ENCODE data around the gene SPRED1.

Gene SPRED1

DNA sequence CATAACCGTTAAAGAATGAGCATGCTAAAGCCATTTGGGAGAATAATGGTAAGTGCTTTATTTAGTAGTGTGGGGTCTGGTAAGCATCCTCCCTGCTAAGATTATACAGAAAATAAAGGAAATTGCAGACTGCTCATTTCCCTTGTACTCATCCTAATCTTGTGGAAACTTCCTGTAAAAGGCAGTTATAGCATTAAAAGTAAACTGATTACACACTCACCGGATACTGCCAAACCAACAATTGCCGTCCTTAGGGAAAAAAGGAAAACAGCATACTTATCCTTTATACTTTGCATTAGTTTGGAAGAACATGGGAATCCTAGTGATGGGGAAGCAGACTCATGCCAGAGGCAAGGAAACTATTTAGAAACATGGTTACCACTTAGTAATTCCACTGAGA lies 5.3 kb upstream of the SPRED1 start:
- H3K4me3 ChIP-seq (ENCODE audit: low read length, poor library complexity, severe bottlenecking), result no peak overlapping the region
- no peaks in the 10 kb centered on the region for H3K36me3 ChIP-seq (ENCODE audit: insufficient read depth, low read length)
- no peak overlapping the region for H3K9ac ChIP-seq (ENCODE audit: low read depth, low read length, poor library complexity, severe bottlenecking)
- no peaks in the 10 kb centered on the region for H3K9me3 ChIP-seq (ENCODE audit: insufficient read depth, low read depth, low read length)
- TF ChIP-seq, protein P1, sequence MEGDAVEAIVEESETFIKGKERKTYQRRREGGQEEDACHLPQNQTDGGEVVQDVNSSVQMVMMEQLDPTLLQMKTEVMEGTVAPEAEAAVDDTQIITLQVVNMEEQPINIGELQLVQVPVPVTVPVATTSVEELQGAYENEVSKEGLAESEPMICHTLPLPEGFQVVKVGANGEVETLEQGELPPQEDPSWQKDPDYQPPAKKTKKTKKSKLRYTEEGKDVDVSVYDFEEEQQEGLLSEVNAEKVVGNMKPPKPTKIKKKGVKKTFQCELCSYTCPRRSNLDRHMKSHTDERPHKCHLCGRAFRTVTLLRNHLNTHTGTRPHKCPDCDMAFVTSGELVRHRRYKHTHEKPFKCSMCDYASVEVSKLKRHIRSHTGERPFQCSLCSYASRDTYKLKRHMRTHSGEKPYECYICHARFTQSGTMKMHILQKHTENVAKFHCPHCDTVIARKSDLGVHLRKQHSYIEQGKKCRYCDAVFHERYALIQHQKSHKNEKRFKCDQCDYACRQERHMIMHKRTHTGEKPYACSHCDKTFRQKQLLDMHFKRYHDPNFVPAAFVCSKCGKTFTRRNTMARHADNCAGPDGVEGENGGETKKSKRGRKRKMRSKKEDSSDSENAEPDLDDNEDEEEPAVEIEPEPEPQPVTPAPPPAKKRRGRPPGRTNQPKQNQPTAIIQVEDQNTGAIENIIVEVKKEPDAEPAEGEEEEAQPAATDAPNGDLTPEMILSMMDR (conservative IDR thresholded peaks at IDR 0.05; ENCODE audit: low read length), result no peak
- no peak for TF ChIP-seq EZH2phosphoT487 (IDR thresholded peaks at IDR 0.05; ENCODE audit: borderline replicate concordance)
- H3K4me1 ChIP-seq (ENCODE audit: insufficient read depth, low read length, poor library complexity, severe bottlenecking), result no peaks in the 10 kb centered on the region
- no peak overlapping the region for H3K4me2 ChIP-seq (ENCODE audit: low read depth, low read length, poor library complexity, severe bottlenecking)
- H3K79me2 ChIP-seq (ENCODE audit: insufficient read depth, low read length), result no peaks in the 10 kb centered on the region
- no peaks in the 10 kb centered on the region for H3K27me3 ChIP-seq (ENCODE audit: insufficient read depth, low read length, poor library complexity, severe bottlenecking)
- H3F3A ChIP-seq (ENCODE audit: low read depth), result no peaks in the 10 kb centered on the region
- H3K9me2 ChIP-seq (replicated peaks; ENCODE audit: low read depth, low read length), result no peaks in the 10 kb centered on the region
- H2AFZ ChIP-seq (ENCODE audit: low read length), result no peak overlapping the region
- no peaks in the 10 kb centered on the region for H4K20me1 ChIP-seq (ENCODE audit: insufficient read depth, low read length, poor library complexity, severe bottlenecking)

DNA sequence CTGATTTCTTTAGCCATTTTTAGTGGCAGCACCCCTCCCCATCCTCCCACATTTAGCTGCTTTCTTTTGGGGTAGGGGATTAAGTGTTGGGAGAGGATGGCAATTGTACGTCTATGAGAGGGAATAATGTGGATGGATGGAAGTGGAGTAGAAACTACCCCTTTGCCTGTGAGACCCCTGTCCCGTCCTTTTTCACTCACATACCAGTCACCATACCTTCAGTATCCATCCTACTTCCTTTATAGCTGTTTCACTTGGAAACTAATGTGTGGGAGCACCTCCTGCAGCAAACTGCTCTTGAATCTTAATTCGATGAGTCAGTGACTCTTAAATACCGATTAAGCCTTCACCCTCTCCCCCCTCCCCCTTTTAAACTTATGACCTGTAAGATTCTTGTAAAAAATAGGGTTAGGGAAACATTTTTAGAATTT lies 730 bp downstream of the SPRED1 start:
- Histone ChIP-seq H3K4me3 (ENCODE audit: low read length, poor library complexity, severe bottlenecking) (no peak overlapping the region), H3F3A (ENCODE audit: low read depth) (no peaks in the 10 kb centered on the region), H4K20me1 (ENCODE audit: insufficient read depth, low read length, poor library complexity, severe bottlenecking) (no peaks in the 10 kb centered on the region), H3K9me2 (replicated peaks; ENCODE audit: low read depth, low read length) (no peaks in the 10 kb centered on the region), H3K36me3 (ENCODE audit: insufficient read depth, low read length) (no peaks in the 10 kb centered on the region), H3K27me3 (ENCODE audit: insufficient read depth, low read length, poor library complexity, severe bottlenecking) (no peaks in the 10 kb centered on the region), H2AFZ (ENCODE audit: low read length) (no peak overlapping the region), H3K9ac (ENCODE audit: low read depth, low read length, poor library complexity, severe bottlenecking) (no peak overlapping the region), H3K4me1 (ENCODE audit: insufficient read depth, low read length, poor library complexity, severe bottlenecking) (no peaks in the 10 kb centered on the region), H3K79me2 (ENCODE audit: insufficient read depth, low read length) (no peaks in the 10 kb centered on the region), H3K4me2 (ENCODE audit: low read depth, low read length, poor library complexity, severe bottlenecking) (no peak overlapping the region), H3K9me3 (ENCODE audit: insufficient read depth, low read depth, low read length) (no peaks in the 10 kb centered on the region)
- TF ChIP-seq, protein P1 (conservative IDR thresholded peaks at IDR 0.05; ENCODE audit: low read length), result no peak
- no peak for TF ChIP-seq EZH2phosphoT487 (IDR thresholded peaks at IDR 0.05; ENCODE audit: borderline replicate concordance)

DNA sequence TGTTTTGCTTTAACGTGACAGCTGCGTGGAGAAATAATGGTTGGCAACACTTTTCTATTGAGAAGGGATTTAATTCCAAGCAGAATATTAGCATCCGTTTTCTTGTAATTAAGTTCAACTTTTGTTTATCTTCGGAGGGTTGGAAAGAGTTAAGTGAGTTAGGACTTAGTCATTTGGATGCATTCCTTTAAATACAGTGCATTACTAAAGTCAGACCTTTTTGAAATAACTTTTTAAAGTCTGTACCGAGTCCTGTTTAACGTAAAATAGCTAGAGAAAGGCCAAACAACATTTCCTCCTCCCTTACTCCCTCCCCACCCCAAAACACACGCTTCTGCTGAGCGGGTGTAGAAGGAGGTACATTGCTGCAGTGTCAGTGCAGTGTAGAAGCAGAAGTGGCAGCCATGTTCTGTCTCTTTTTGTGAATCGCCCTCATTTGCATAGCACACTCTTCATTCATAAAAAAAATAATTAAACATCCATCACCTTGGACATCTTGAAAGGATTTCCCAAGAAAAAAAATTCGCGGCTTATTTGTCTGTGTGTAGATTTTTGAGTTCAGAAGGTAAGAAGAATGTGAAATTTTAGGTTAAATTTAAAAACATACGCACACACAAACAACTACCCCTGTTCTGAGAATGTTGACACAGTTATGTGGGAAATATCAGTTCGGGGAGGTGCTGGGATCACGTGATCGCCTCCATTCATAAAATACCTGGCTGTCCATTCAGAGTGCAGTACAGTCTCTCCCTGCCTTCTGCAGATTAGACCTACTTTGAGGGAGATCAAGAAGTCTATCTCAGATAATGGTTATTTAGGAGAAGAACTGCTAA lies 1.6 kb downstream of the SPRED1 start:
- H3F3A ChIP-seq (ENCODE audit: low read depth), result no peaks in the 10 kb centered on the region
- no peak overlapping the region for H3K4me2 ChIP-seq (ENCODE audit: low read depth, low read length, poor library complexity, severe bottlenecking)
- H3K9me3 ChIP-seq (ENCODE audit: insufficient read depth, low read depth, low read length), result no peaks in the 10 kb centered on the region
- H3K27me3 ChIP-seq (ENCODE audit: insufficient read depth, low read length, poor library complexity, severe bottlenecking), result no peaks in the 10 kb centered on the region
- H2AFZ ChIP-seq (ENCODE audit: low read length), result no peak overlapping the region
- no peak for TF ChIP-seq EZH2phosphoT487 (IDR thresholded peaks at IDR 0.05; ENCODE audit: borderline replicate concordance)
- TF ChIP-seq, protein P1 (conservative IDR thresholded peaks at IDR 0.05; ENCODE audit: low read length), result no peak
- H4K20me1 ChIP-seq (ENCODE audit: insufficient read depth, low read length, poor library complexity, severe bottlenecking), result no peaks in the 10 kb centered on the region
- H3K36me3 ChIP-seq (ENCODE audit: insufficient read depth, low read length), result no peaks in the 10 kb centered on the region
- H3K9ac ChIP-seq (ENCODE audit: low read depth, low read length, poor library complexity, severe bottlenecking), result no peak overlapping the region
- no peaks in the 10 kb centered on the region for H3K79me2 ChIP-seq (ENCODE audit: insufficient read depth, low read length)
- no peaks in the 10 kb centered on the region for H3K9me2 ChIP-seq (replicated peaks; ENCODE audit: low read depth, low read length)
- no peak overlapping the region for H3K4me3 ChIP-seq (ENCODE audit: low read length, poor library complexity, severe bottlenecking)
- no peaks in the 10 kb centered on the region for H3K4me1 ChIP-seq (ENCODE audit: insufficient read depth, low read length, poor library complexity, severe bottlenecking)
